Astrocyte (in vitro differentiated cells and primary cell): Measurements from ENCODE around the gene HSD11B2.

ENCODE experiments used
- CTCF ChIP-seq: IDR thresholded peaks from 2 replicates; pipeline ENCODE4 v1.5.1; 2011; ENCODE audit warnings: low read depth, mild to moderate bottlenecking, inconsistent platforms, low read length, moderate library complexity; ENCODE audit not compliant: insufficient read depth
- EZH2 ChIP-seq: IDR thresholded peaks from 2 replicates; pipeline ENCODE4 v1.6.1; 2012; ENCODE audit warnings: mild to moderate bottlenecking, low read length, inconsistent platforms; ENCODE audit not compliant: insufficient read depth

- TF ChIP-seq CTCF (no peak), EZH2 (no peak)
Measured at GRCh38 chr16:67404740-67405226, 26.1 kb upstream of the HSD11B2 start.
